ENCODE results near the gene TOR4A.

TOR4A gene

DNA sequence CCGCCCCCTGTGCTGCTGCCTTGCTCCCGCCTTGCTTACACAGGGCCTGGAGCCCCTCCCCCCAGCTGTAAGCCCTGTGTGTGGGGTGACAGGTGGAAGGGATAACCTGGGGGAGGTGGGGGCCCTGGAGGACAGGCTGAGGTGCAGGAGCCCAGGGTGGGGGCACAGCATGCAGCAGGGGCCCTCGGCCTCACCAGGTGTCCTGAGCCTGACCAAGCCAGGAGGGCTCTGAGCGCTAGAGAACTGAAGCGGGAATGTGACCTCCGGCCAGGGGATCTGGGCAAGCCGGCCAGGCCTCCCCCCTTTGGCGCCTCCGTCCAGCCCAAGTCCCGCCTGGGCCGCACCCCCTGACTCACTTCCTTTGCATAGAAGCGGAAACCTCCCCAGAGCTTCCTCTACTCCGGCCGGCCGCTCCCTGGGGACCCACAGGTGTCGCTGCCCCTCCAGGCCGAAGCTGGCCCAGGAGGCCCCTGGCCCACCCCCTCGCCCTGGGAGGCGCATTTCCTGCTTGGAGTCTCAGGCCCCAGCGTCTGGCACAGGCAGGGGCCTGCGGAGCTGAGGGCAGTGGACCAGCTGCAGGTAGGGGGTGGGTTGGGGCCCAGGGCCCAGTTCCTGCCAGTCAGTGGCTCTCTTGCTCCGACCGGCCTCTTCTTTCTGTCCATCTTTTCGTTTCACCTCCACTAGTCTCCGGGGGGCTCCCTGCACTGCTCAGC, at the start of gene TOR4A:
Gene TOR4A, plus strand, starts transcription at position 398 of the 713 bp plus-strand sequence. CDS start 964 bp downstream, outside the sequence.
- peak; percentile 73 for DNase-seq

DNA sequence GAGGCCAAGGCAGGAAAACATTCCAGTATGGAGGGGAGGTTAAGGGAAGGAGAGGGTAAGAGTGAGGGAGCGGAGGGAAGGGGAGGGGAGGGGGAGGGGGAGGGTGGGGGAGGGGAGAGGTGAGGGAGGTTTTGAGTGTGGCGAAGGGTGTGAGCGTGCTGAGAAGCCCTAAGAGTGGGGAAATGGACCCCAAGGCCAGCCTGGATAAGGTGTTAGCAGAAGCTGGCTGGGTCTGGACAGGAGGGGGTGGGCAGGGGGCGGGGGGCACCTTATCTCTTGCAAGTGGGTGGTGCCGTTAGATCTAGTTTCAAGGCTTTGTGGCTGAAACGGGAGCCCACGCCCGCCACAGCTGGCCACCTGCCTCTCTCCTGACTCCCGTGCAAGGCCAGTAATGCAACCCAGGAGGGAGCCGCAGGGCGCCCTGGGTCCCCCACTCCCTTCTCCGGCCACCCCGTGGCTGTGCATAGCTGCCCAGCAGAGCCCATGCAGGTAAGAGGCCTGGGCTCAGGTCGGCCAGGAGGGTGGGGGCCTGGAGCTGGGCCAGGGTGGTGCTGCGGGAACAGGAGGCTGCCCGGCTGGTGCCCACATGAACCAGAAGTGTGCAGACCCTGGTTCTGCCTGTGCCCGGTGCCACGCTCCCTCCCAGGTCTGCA, 49.5 kb upstream of the TOR4A start:
- no peak for DNase-seq

DNA sequence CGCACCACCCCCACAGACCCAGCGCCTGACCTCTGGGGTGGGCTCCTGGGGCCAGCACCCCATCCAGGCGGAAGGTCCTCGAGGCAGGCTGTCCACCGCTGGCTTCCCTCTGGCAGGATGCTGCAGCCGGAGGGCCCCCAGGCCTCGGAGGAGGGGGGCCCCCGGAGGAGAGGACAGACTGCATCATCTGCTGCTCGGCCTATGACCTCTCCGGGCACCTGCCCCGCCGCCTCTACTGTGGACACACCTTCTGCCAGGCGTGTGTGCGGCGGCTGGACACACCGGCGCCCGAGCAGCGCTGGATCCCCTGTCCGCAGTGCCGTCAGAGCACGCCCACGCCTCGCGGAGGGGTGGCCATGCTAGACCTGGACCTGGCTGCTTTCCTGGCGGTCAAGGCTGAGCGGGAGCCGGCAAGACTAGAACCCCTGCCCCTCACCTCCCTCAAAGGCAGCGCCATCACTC, 49.0 kb upstream of the TOR4A start:
- no peak for DNase-seq

DNA sequence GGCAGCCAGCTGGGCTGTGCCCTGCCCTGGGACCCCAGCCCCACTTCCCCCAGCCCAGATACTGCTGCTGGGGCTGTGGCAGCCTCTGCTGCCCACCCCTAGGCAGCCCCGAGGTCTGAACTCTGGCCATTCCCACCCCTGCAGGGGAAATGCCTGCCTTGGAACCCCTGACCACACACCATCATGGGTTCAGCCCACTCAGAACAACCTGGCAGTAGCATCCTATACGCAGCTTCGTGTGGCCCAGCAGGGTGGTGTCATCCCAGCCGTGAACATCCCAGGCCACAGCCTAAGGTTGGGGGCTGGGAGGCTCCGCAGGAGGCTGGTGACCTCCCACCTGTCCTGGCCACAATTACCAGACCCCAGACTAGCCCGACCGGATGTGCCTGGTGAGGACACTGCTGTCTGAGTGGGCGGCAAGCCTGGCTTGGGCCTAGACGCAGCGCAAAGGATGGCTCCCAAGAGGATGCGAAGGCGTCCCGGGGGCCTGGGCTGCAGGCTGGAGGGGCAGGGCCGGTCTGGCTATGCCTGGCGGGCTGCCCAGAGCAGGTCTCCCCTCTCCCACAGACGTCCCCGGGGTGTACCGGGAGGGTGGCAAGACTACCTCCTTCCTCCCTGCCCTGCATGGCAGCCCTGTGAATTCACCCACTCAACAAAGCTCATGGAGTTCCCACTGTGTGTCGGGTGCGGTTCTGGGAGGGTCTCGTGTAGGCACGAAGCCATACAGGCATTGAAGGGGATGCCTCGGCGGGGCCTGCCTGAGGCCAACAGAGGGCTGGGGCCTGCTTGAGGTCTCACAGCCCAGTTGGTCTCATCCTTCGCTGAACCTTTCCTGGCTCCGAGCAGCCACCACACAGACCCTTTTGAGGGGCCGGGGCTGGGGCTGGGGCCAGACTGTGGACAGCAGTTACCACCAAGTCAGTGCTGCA, 48.3 kb upstream of the TOR4A start:
- DNase-seq = no peak

DNA sequence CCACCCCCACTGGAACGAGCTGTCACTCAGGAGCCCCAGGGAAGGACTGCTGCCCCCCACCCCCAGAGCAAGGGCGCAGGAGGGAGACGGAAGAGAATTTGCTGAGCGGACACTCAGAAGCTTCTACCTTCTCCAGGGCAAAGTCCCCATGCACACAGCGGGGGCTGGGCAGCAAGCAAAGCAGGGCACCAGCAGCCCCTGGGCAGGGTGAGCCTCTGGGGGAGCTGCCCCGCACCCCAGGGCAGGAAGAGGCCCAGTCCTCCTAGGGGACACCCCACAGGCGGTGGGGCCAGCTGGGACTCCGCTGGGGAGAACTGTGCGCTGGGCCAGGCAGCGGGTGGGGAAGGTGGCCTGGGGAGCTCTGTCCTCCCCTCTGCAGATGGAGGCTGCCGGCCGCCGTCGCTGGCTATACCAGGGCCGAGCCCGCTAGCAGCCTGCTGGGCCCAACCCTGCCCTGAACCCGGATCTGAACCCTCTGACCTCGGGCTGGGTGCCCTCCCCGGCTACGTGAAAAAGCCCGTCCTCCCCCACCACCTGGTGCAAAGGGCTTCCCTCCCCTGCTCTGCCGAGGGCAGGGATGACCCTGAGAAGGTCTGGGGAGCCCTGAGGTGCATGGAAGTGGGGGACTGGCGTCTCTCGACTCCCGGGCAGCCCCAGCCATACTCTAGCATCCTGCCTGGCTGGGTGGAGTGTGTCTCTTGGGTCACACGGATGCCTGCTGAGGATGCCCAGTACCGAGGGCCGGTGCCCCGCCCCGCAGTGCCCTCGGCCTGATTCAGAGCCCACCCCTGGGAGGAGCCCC, 47.4 kb upstream of the TOR4A start:
- no peak for DNase-seq

DNA sequence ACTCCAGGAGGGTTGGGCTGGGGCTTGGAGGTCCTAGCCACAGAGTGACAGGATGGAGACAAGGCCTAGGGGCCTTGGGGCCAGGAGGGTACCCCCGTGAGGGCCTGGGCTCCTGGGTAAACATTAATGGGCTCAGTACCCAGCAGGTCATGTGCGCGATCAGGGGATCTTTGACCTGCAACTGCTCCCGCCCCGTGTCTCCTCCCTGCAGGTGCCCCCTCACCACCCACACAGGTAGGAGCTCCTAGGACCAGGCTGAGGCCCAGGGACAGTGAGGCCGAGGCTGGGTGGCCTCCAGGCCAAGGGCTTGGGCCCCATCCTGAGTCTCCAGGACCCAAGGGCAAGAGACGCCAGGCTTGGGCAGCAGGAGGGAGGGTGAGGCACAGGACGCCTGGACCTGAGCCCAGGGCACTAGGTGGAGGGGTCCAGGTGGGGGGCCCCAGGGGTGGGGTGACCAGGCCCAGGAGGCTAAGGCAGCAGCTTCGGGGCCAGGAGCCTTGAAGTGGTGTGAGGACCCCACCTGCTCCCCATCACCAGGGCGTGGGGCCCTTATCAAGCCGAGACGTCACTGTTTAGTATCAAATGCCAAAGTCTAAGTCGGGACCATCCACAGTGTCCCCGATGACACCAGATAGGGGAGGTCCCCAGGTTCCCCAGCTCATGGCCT, 46.7 kb upstream of the TOR4A start, which contains the start of gene SLC34A3:
Gene SLC34A3, plus strand, starts transcription at position 197 of the 667 bp plus-strand sequence. CDS start 802 bp downstream, outside the sequence.
- no peak for DNase-seq

DNA sequence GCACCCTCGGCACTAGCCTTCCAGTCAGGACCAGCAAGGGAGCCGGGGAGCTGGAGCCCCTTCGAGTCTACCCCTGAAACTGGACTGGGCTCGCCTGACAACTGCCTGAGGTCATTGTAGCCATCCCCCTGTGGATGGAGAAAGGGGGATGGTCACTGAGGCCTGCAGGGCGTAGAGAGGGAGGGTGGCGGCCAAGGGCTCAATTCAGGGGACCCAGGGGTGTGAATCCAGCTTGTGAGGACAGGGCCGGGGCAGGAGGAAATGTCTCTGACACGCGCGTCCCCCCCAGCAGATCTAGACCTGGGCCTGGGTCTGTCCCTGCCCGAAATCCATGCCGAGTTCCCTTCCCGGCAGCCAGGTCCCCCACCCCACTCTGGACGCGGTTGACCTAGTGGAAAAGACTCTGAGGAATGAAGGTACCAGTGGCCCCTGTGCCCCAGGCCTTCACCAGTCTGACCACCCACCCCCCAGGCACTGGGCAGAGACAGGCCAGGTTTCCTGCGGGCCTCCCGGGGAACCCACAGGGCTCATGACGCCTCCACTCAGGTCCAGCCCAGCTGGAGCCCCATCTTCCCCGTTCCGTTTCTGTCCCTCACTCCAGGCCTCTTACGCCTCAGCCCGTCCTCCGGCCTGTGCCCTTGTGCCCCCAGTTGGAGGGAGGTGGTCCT, 46.0 kb upstream of the TOR4A start:
- DNase-seq = no peak

DNA sequence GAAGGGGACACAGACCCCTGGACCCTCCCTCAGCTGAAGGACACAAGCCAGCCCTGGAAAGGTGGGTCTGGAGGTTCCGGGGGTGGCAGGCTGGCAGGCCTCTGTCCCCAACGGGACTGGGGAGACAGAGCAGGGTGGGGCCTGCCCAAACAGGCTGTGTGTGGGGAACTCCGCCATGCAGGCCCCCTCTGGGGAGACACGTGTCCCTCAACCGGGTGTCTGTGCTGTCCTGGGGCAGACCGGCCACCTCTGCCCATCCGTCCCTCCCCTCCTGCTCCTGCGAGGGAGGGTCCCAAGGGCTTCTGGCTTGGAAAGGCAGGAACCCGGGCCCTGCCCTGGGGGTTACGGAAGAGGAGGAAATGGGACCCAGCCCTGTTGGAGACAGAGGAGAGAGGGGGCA, 45.4 kb upstream of the TOR4A start:
- DNase-seq = no peak

DNA sequence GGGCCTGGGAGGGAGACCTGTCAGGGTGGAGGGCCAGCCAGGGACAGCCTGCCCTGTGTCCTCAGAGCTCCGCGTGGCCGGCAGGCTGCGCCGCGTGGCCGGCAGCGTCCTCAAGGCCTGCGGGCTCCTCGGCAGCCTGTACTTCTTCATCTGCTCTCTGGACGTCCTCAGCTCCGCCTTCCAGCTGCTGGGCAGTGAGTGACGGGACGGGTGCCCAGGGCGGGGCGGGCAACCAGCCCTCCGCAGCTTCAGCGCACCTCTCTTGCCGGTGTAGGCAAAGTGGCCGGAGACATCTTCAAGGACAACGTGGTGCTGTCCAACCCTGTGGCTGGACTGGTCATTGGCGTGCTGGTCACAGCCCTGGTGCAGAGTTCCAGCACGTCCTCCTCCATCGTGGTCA, 45.0 kb upstream of the TOR4A start:
- no peak for DNase-seq

DNA sequence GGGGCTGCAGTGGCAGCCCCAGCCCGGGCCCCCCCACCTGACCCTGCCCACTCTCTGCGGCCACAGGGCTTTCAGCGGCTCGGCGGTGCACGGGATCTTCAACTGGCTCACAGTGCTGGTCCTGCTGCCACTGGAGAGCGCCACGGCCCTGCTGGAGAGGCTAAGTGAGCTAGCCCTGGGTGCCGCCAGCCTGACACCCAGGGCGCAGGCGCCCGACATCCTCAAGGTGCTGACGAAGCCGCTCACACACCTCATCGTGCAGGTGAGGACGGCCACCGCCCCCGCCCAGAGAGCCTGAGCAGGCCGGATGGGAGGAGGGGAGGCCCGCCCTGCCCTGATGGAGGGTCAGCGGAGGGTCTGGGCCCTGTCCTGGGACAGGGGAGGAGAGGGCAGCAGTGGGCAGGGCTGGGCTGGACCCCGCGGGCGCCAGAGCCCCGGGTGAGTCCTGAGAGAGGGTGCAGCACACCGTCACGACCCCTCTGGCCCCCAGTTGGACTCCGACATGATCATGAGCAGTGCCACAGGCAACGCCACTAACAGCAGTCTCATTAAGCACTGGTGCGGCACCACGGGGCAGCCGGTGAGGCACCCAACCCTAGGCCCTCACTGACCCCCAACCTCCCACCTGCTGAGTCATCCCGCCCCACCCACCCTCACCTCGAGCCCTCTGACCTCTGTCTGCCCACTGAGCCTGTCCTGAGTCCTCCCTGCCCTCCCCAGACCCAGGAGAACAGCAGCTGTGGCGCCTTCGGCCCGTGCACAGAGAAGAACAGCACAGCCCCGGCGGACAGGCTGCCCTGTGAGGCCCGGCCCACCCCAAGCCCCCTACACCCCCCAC, 44.2 kb upstream of the TOR4A start:
- DNase-seq = no peak

DNA sequence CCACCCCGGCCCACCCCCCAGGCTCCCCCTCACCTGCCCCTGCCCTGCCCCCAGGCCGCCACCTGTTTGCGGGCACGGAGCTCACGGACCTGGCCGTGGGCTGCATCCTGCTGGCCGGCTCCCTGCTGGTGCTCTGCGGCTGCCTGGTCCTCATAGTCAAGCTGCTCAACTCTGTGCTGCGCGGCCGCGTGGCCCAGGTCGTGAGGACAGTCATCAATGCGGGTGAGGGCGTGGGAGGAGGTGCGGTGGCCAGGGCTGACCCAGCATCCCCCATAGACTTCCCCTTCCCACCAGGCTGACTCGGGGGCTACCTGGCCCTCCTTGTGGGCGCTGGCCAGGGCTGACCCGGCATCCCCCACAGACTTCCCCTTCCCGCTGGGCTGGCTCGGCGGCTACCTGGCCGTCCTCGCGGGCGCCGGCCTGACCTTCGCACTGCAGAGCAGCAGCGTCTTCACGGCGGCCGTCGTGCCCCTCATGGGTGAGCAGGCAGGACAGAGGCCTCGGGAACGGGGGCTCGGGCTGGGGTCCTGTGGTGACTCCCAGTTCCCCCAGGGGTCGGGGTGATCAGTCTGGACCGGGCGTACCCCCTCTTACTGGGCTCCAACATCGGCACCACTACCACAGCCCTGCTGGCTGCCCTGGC, 43.4 kb upstream of the TOR4A start:
- no peak for DNase-seq

DNA sequence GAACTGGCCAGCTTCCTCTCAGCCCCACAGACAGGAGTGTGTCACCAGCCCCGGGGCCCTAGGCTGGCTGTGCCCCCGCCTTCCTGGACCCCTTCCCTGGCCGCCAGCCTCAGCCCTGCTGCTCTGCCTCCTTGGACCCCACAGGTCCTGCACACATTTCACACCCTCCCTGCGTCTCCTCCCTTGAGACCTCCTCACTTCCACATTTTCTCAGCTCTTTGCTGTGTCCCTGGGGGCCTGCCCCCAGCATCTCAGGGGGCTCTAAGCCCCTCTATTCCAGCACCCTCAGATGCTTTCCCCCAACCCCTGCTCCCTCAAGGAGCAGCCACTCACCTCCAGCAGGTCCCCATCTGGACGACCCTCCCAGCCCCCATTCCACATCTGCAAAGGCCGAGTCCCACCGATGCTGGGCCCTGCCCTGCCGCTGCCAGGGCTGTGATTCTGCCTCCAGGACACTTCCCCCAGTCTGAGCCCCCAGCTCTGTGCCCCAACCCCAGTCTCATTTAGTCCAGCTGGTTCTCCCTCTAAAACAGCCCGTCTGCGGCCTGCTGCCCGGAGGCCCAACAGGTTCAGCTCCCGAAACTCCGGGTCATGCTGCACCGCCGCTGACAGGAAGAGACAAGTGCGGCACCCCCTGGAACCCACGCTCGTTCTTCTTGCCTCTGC, 42.6 kb upstream of the TOR4A start:
- DNase-seq = no peak

DNA sequence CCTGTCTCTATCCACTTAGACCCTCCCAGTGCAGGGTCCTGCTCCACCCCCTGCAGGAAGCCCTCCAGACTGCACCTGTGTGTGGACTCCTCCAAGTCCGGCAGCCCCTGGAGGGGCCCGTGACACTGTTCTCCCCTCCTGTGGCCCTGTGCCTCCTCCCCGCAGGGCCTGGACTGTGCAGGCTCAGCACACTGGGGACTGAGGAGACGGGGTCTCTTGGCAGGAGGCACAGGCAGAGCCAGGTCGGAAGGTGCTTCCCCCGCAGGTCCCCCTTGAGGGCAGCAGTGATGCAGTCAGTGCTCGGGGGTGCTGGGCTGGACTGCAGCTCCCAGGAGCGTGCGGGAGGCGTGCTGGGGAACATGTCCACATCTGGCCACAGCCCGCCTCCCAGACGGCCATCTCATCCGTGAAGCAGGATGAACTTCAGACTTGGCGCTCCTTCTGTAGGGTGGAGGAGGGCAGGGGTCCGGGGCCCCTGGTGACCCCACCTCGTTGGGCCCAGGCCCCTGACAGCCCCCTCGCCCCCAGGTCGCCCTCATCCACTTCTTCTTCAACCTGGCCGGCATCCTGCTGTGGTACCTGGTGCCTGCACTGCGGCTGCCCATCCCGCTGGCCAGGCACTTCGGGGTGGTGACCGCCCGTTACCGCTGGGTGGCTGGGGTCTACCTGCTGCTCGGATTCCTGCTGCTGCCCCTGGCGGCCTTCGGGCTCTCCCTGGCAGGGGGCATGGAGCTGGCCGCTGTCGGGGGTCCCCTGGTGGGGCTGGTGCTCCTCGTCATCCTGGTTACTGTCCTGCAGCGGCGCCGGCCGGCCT, 41.9 kb upstream of the TOR4A start:
- no peak for DNase-seq

DNA sequence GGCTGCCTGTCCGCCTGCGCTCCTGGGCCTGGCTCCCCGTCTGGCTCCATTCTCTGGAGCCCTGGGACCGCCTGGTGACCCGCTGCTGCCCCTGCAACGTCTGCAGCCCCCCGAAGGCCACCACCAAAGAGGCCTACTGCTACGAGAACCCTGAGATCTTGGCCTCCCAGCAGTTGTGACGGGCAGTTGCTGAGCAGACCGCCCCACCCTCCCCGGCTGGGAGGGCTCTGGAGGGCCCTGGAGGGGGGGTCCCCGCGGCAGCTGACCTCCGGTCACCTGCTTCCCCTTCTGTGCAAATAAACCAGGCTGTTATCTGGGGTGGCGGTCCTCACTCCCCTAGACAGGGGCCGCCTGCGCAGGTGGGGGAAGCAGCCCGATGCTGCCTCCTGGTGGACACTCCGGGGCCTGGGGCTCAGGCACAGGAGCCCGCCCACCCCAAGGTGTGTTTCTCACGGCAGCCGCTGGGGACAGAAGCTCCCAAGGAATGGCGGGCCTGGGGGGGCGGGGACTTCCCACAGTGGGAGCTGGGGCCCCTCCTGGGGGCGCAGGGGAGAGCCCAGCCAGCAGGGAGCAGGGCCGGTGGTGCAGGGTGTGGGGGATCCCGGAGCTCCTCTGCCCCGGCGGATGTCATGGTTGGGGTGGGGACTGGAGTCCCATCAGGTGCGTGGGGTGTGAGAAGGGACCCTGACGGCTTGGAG, 41.1 kb upstream of the TOR4A start:
- peak; percentile 85 for DNase-seq

DNA sequence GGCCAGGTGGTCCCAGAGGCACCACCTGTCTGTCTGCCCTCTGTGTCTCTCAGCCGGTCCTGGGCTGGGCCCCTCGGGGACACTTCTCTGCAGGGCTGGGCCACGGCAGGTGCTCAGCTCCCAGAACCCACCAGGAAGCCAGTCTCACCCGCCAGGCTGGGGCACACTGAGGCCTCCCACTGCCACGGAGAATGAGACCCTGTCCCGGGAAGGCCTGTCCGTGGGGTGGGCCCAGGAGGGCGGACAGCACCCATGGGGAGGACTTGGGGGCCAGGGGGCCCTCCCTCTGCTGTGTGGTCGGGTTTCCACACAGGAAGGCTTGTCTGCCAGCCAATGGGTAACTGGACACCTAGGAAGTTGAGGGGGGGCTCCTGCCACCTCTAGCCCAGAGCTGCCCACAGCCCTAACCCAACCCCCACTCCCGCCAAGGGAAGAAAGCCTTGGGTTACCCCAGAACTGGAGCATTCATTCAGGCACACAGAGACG, 40.5 kb upstream of the TOR4A start:
- DNase-seq = no peak

DNA sequence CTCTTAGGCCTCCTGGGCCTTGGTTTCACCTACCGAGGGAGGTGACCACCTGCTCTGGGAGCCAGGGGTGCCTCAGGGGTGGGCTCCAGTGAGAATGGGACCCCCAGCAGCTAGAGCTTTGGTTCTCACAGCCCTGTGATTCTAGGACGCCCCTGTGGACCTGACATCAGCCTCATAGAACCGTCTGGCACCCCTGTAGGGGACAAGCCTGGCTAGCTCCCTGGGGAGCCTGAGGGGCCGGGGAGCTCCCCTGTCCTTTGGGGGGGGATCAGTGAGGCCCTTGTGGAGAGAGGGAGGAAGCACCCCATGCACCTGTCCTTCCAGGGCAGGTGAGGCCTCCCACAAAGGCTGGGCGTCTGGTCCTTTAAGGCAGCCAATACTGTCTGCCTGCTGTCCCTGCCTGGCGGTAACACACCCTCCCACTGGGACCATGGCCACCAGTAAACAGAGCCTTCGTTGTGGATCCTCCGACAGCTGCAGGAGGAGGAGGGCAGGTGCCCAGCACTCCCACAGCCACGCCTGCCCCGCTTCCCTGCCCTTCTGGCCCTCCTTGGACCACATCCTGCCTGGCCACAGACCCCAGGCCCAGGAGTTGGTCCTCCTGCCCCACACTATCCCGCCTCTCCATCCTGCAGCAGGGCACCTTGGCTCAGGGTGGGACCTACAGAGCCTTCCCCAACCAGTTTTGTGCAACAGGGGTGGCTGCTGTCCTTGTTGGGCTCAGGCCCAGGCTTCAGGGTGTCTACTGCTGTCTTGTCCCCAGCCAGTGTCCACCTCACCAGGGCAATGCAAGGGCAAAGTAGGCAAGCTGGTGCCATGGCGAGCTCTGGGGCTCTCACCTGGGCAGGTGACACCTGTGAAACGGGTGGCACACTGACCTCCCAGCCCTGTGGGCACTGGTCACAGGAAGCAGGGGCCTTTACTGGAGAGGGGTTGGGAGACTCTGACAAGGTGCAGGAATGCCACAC, 39.5 kb upstream of the TOR4A start:
- peak; percentile 63 for DNase-seq
